ENCODE measurements around the gene ERC2. TPM values are rescaled to one million over a fixed set of nuclear protein-coding genes. Genes with fewer than 3 reads are reported as not detected.

The ERC2 gene
- total and polyA plus RNA-seq, 2 of the 8 experiments (the other 6 are each of a cell fraction or from before 2014, with no cell fraction given): 16.4 to 22.8 TPM

GRCh38 chr3:56209982-56210751 lies 258.1 kb downstream of the ERC2 start (continued):
- TF ChIP-seq CHD7 (IDR thresholded peaks at IDR 0.05; ENCODE audit: insufficient replicate concordance, low read length) (no peak), GTF2F1 (IDR thresholded peaks at IDR 0.05; ENCODE audit: borderline replicate concordance, low read depth, low read length) (no peak), PHF8 (conservative IDR thresholded peaks at IDR 0.05; ENCODE audit: low read depth, low read length) (no peak), TAF7 (optimal IDR thresholded peaks at IDR 0.05; ENCODE audit: borderline replicate concordance, low read depth, low read length) (no peak), E2F6 (IDR thresholded peaks at IDR 0.05) (no peak), SIRT6 (IDR thresholded peaks at IDR 0.05; ENCODE audit: low read length) (no peak), CTBP2 (IDR thresholded peaks at IDR 0.05; ENCODE audit: borderline replicate concordance, insufficient read depth, insufficient read length, low read length) (no peak), HDAC6 (IDR thresholded peaks at IDR 0.05; ENCODE audit: low read depth, low read length) (no peak), KDM4A (IDR thresholded peaks at IDR 0.05; ENCODE audit: low read depth, low read length, severe bottlenecking) (no peak)

All from H1 (cell line).